ENCODE measurements around the gene TRAPPC3L. TPM values are rescaled to one million over a fixed set of nuclear protein-coding genes. Genes with fewer than 3 reads are reported as not detected.

Gene TRAPPC3L
- total and polyA plus RNA-seq, 2 of the 13 experiments (the other 11 are each of a cell fraction or from before 2014, with no cell fraction given): not detected

- no peak for FAIRE-seq
- CTCF ChIA-PET (ENCODE audit: low intra/inter-chr PET ratio, low total read pairs): no interaction called here
Measured at GRCh38 chr6:116446399-116446798, 99.1 kb downstream of the TRAPPC3L start.

DNA sequence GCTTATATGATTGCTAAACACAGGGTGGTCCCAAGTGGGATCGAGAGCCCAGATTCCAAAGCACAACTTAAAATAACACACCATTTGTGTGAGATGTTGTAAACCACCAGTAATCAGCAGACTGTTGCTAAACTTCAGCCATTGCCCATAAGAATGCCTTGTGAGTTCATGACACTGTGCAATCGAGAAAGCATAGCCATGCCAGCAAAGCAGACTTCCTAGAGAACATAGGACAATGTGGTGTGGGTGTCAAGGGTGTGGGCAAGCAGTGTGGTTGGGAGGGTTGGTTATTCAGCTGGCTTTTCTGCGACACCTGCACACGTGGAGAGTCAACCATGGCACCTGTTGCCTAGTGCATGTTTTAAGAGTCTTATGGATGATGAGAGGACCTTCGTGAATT, 100.4 kb downstream of the TRAPPC3L start:
- intact Hi-C loops (cut with micrococcal nuclease; ENCODE audit: unreplicated experiment) (no loop called here), in situ Hi-C loops (cut with HindIII; ENCODE audit: extremely low pct_ligation_motif_present, low pct_unique_long_range_greater_than_20kb) (no loop called here)
- no peak overlapping the region for H2AFZ ChIP-seq (ENCODE audit: low read length)
- H3K9me3 ChIP-seq (ENCODE audit: low read length): no peaks in the 10 kb centered on the region
- no peak overlapping the region for H3K9ac ChIP-seq (ENCODE audit: insufficient read depth, low read depth, low read length)
- POLR2A ChIA-PET: no interaction called here
- H3K4me3 ChIP-seq (replicated peaks in 1 of 3; ENCODE audit: insufficient read depth in 1 of 3, low read depth in 2 of 3, low read length in 3 of 3): no peak overlapping the region
- no peaks in the 10 kb centered on the region for H3K36me3 ChIP-seq (replicated peaks in 1 of 2; ENCODE audit: control insufficient read depth in 1 of 2, insufficient read depth in 2 of 2, low read length in 2 of 2)
- WGBS (ENCODE audit: low lambda C conversion rate): under 1% methylated on average over 5 of the region's 5 CpGs
- no peaks in the 10 kb centered on the region for H3K27me3 ChIP-seq (ENCODE audit: control insufficient read depth in 1 of 2, insufficient read depth in 2 of 2, low read length in 2 of 2)
- no peak for TF ChIP-seq TEAD2 (CRISPR knock-in tag; IDR thresholded peaks at IDR 0.05)
- no peak for TF ChIP-seq ZNF496 (CRISPR knock-in tag; IDR thresholded peaks at IDR 0.05; ENCODE audit: insufficient replicate concordance)
- TF ChIP-seq, protein P1, sequence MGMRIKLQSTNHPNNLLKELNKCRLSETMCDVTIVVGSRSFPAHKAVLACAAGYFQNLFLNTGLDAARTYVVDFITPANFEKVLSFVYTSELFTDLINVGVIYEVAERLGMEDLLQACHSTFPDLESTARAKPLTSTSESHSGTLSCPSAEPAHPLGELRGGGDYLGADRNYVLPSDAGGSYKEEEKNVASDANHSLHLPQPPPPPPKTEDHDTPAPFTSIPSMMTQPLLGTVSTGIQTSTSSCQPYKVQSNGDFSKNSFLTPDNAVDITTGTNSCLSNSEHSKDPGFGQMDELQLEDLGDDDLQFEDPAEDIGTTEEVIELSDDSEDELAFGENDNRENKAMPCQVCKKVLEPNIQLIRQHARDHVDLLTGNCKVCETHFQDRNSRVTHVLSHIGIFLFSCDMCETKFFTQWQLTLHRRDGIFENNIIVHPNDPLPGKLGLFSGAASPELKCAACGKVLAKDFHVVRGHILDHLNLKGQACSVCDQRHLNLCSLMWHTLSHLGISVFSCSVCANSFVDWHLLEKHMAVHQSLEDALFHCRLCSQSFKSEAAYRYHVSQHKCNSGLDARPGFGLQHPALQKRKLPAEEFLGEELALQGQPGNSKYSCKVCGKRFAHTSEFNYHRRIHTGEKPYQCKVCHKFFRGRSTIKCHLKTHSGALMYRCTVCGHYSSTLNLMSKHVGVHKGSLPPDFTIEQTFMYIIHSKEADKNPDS (CRISPR knock-in tag; IDR thresholded peaks at IDR 0.05): no peak
- TF ChIP-seq, protein P2, sequence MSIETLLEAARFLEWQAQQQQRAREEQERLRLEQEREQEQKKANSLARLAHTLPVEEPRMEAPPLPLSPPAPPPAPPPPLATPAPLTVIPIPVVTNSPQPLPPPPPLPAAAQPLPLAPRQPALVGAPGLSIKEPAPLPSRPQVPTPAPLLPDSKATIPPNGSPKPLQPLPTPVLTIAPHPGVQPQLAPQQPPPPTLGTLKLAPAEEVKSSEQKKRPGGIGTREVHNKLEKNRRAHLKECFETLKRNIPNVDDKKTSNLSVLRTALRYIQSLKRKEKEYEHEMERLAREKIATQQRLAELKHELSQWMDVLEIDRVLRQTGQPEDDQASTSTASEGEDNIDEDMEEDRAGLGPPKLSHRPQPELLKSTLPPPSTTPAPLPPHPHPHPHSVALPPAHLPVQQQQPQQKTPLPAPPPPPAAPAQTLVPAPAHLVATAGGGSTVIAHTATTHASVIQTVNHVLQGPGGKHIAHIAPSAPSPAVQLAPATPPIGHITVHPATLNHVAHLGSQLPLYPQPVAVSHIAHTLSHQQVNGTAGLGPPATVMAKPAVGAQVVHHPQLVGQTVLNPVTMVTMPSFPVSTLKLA (IDR thresholded peaks at IDR 0.05): peak; percentile 86
- no peak for TF ChIP-seq PAX8 (CRISPR knock-in tag; IDR thresholded peaks at IDR 0.05; ENCODE audit: borderline replicate concordance)
- H3K4me1 ChIP-seq (ENCODE audit: insufficient read depth, low read length): no peaks in the 10 kb centered on the region
- no peak overlapping the region for H3K27ac ChIP-seq (ENCODE audit: extremely low read length, insufficient read depth, low read length)
- no TSS peak for BruUV-seq (replicated peaks)
- FAIRE-seq: no peak
- no peak for ATAC-seq
- no peak for DNase-seq (ENCODE audit: low spot score)
- CTCF ChIA-PET (ENCODE audit: low intra/inter-chr PET ratio, low total read pairs): no interaction called here
- H4K20me1 ChIP-seq (ENCODE audit: insufficient read depth, low read length): no peaks in the 10 kb centered on the region
- H3K79me2 ChIP-seq (ENCODE audit: insufficient read depth, low read length): no peaks in the 10 kb centered on the region
- no peak overlapping the region for H3K4me2 ChIP-seq (ENCODE audit: low read depth, low read length)

More at GRCh38 chr6:116446399-116446798, 99.1 kb downstream of the TRAPPC3L start:
- POLR2A ChIA-PET: no interaction called here
- in situ Hi-C loops (cut with HindIII; ENCODE audit: extremely low pct_ligation_motif_present, low pct_unique_long_range_greater_than_20kb): no loop called here
- DNase-seq (ENCODE audit: low spot score): no peak
- Histone ChIP-seq H3K9me3 (ENCODE audit: low read length) (no peaks in the 10 kb centered on the region), H3K4me2 (ENCODE audit: low read depth, low read length) (no peak overlapping the region), H3K27me3 (ENCODE audit: control insufficient read depth in 1 of 2, insufficient read depth in 2 of 2, low read length in 2 of 2) (no peaks in the 10 kb centered on the region), H4K20me1 (ENCODE audit: insufficient read depth, low read length) (no peaks in the 10 kb centered on the region), H3K36me3 (replicated peaks in 1 of 2; ENCODE audit: control insufficient read depth in 1 of 2, insufficient read depth in 2 of 2, low read length in 2 of 2) (no peaks in the 10 kb centered on the region), H3K9ac (ENCODE audit: insufficient read depth, low read depth, low read length) (no peak overlapping the region), H2AFZ (ENCODE audit: low read length) (no peak overlapping the region), H3K27ac (ENCODE audit: extremely low read length, insufficient read depth, low read length) (no peak overlapping the region), H3K79me2 (ENCODE audit: insufficient read depth, low read length) (no peaks in the 10 kb centered on the region), H3K4me3 (replicated peaks in 1 of 3; ENCODE audit: insufficient read depth in 1 of 3, low read depth in 2 of 3, low read length in 3 of 3) (no peak overlapping the region), H3K4me1 (ENCODE audit: insufficient read depth, low read length) (no peaks in the 10 kb centered on the region)
- intact Hi-C loops (cut with micrococcal nuclease; ENCODE audit: unreplicated experiment): no loop called here
- WGBS (ENCODE audit: low lambda C conversion rate): 2% methylated on average over 1 of the region's 1 CpG
- no peak for TF ChIP-seq MAZ (IDR thresholded peaks at IDR 0.05; ENCODE audit: borderline replicate concordance, low read depth, low read length)
- no peak for TF ChIP-seq MAZ (CRISPR knock-in tag; IDR thresholded peaks at IDR 0.05; ENCODE audit: low read depth)
- TF ChIP-seq ZNF441 (CRISPR knock-in tag; IDR thresholded peaks at IDR 0.05; ENCODE audit: borderline replicate concordance): no peak
- no peak for TF ChIP-seq ZNF749 (CRISPR knock-in tag; IDR thresholded peaks at IDR 0.05; ENCODE audit: borderline replicate concordance)
- TF ChIP-seq ZNF30 (CRISPR knock-in tag; IDR thresholded peaks at IDR 0.05): no peak
- TF ChIP-seq ATF7 (IDR thresholded peaks at IDR 0.05): no peak
- no peak for TF ChIP-seq ATF7 (CRISPR knock-in tag; IDR thresholded peaks at IDR 0.05)
- no peak for TF ChIP-seq ARNTL (CRISPR knock-in tag; IDR thresholded peaks at IDR 0.05)
- TF ChIP-seq ZNF772 (CRISPR knock-in tag; IDR thresholded peaks at IDR 0.05): no peak
- no peak for TF ChIP-seq SOX13 (IDR thresholded peaks at IDR 0.05)
- TF ChIP-seq SOX13 (CRISPR knock-in tag; conservative IDR thresholded peaks at IDR 0.05 in 1 of 2, IDR thresholded peaks at IDR 0.05 in 1 of 2): no peak
- TF ChIP-seq ZMYM3 (CRISPR knock-in tag; IDR thresholded peaks at IDR 0.05): no peak
- no peak for TF ChIP-seq U2AF2 (IDR thresholded peaks at IDR 0.05; ENCODE audit: low read depth, low read length)
- no peak for TF ChIP-seq PTBP1 (IDR thresholded peaks at IDR 0.05; ENCODE audit: low read depth, low read length, poor library complexity, severe bottlenecking)
- no peak for TF ChIP-seq MTF2 (CRISPR knock-in tag; IDR thresholded peaks at IDR 0.05; ENCODE audit: borderline replicate concordance)
- ATAC-seq: no peak
- no TSS peak for BruUV-seq (replicated peaks)

Data from HepG2 (cell line).